Right lobe of liver (tissue), 6 donors: ENCODE data around the gene PRKCQ. TPM values are rescaled to one million over a fixed set of nuclear protein-coding genes. Genes with fewer than 3 reads are reported as not detected.

Experiments used
- ATAC-seq, 4 donors: fragments of 200-7000 bp; cut with Tn5 transposase; one replicate each; pipeline ENCODE4 v1.9.1; 2020; ENCODE audit warnings: mild to moderate bottlenecking in 4 of 4, moderate library complexity in 4 of 4
- DNase-seq, 3 donors: peaks; one replicate each; pipeline ENCODE4 v3.0.0-alpha.2; 2020
- H3K27ac ChIP-seq, 3 donors: fragments of 200-600 bp; one replicate each; pipeline ENCODE4 v1.8.0; 2022
- H3K27me3 ChIP-seq, 2 donors: fragments of 200-600 bp; one replicate each; pipeline ENCODE4 v1.8.0; 2022
- H3K36me3 ChIP-seq, 4 donors: fragments of 200-600 bp; sonication (generic) in 1 of 4; one replicate each; pipeline versions ENCODE4 v1.5.1 to v1.8.0; 2017 to 2022; ENCODE audit warnings: control low read depth in 1 of 4
- H3K4me1 ChIP-seq, 4 donors: fragments of 200-600 bp; sonication (generic) in 1 of 4; one replicate each; pipeline versions ENCODE4 v1.5.1 to v1.8.0; 2017 to 2022; ENCODE audit warnings: control low read depth in 1 of 4
- H3K4me3 ChIP-seq, 3 donors: fragments of 200-600 bp; one replicate each; pipeline ENCODE4 v1.8.0; 2022
- H3K9me3 ChIP-seq, 4 donors: fragments of 200-600 bp; sonication (generic) in 1 of 4; one replicate each; pipeline versions ENCODE4 v1.5.1 to v1.8.0; 2017 to 2022; ENCODE audit warnings: control low read depth in 1 of 4
- POLR2A ChIP-seq: fragments of 450-650 bp; IDR thresholded peaks from one replicate; pipeline ENCODE4 v1.6.1; 2017; ENCODE audit warnings: antibody characterized with exemption, mild to moderate bottlenecking
- WGBS: methylation state at CpG from one replicate; pipeline ENCODE4 v1.1.6; 2018; ENCODE audit warnings: low coverage, low lambda C conversion rate; ENCODE audit not compliant: insufficient coverage; ENCODE audit errors: missing lambda C conversion rate; 5-methylcytosine and 5-hydroxymethylcytosine counted together
- intact Hi-C, 2 donors: fragments of 100-400 bp; cut with DNase I; formaldehyde crosslinking; loops; one replicate each; pipeline versions ENCODE4 v1.11.2 to v1.14.1; 2022
- total RNA-seq, 6 experiments: library from RNA; depleted of rRNA in 2 of 6; stranded (reverse); fragments of >200 nt in 2 of 6; fragmentation: NEBNext Ultra II Directional in 3 of 6; extraction: Animal tissue kit (Norgen Biotek cat#: 25700) in 3 of 6; gene quantifications; one replicate each; pipeline versions ENCODE4 v1.1.0 to v1.2.4, GENCODE V29; 2016 to 2023
- TF ChIP-seq, protein P1 (sequence below), 4 donors: fragments of 200-600 bp in 3 of 4; fragments of 450-650 bp in 1 of 4; IDR thresholded peaks; one replicate each; pipeline versions ENCODE4 v1.5.1 to v1.8.0; 2016 to 2022; ENCODE audit warnings: antibody characterized with exemption in 4 of 4, mild to moderate bottlenecking in 2 of 4
- donor health status: DM: no; HTN: yes; CAD: no.
- donor health status: DM: no; HTN: no; CAD: no.
- donor health status: DM: no; HTN: no; CAD: no.
- donor health status: DM: no; HTN: yes; CAD: no.
- donor health status: DM: no; HTN: yes; CAD: no.

The PRKCQ gene
- total RNA-seq, 6 experiments from 2014 or later, result 0.12 to 0.60 (median 0.16) TPM

DNA sequence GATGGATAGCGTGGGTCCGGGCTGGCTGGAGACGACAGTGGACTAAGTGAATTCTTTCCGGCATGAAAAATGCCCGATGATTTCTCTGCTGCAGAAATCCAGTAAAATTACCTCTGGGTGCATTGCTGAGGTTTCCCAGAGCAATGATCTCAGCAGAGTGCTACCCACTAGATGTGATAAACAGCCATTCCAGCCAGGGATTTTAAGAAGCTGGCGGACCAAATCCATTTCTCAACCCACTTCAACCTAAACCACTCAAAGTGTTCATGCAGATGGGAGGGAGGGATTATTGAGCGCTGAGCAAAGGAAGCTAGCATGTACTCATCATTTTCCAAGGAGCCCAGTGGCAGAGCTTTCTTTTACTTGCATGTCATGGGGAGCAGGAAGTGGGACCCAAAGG lies 116.7 kb downstream of the PRKCQ start:
- H3K27ac ChIP-seq, result no peak overlapping the region
- intact Hi-C loops, result no loop called here
- H3K4me1 ChIP-seq, result no peaks in the 10 kb centered on the region
- no peaks in the 10 kb centered on the region for H3K27me3 ChIP-seq
- no peak overlapping the region for H3K4me3 ChIP-seq
- no peak for TF ChIP-seq POLR2A
- TF ChIP-seq, protein P1, sequence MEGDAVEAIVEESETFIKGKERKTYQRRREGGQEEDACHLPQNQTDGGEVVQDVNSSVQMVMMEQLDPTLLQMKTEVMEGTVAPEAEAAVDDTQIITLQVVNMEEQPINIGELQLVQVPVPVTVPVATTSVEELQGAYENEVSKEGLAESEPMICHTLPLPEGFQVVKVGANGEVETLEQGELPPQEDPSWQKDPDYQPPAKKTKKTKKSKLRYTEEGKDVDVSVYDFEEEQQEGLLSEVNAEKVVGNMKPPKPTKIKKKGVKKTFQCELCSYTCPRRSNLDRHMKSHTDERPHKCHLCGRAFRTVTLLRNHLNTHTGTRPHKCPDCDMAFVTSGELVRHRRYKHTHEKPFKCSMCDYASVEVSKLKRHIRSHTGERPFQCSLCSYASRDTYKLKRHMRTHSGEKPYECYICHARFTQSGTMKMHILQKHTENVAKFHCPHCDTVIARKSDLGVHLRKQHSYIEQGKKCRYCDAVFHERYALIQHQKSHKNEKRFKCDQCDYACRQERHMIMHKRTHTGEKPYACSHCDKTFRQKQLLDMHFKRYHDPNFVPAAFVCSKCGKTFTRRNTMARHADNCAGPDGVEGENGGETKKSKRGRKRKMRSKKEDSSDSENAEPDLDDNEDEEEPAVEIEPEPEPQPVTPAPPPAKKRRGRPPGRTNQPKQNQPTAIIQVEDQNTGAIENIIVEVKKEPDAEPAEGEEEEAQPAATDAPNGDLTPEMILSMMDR (IDR thresholded peaks at IDR 0.05), result no peak
- WGBS, result 68% methylated on average over 4 of the region's 7 CpGs
- H3K9me3 ChIP-seq, result no peaks in the 10 kb centered on the region
- DNase-seq (no peak), ATAC-seq (no peak)
- H3K36me3 ChIP-seq, result no peaks in the 10 kb centered on the region

DNA sequence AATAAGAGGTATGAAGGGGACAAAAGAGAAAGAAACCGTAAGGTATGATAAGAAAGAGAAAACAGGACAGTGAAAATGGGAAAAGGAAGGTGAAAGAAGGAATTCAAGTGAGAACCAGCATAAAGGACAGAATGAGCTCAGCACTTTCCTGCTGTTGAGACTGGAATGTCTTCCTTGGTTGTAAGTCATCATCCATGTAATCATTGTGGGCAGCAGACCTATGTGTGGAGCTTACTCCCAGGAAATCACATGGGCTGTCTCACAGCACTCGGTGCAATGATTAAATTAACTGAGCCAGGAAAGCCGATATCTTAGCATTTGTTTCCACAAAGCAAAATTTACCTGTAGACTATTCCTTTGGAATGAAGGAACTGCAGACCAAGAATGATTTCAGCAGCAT lies 118.1 kb downstream of the PRKCQ start:
- Histone ChIP-seq H3K36me3 (no peaks in the 10 kb centered on the region), H3K27ac (no peak overlapping the region), H3K4me1 (no peaks in the 10 kb centered on the region), H3K4me3 (no peak overlapping the region), H3K27me3 (no peaks in the 10 kb centered on the region), H3K9me3 (no peaks in the 10 kb centered on the region)
- WGBS, result 63% methylated on average over 3 of the region's 3 CpGs
- no peak for ATAC-seq
- intact Hi-C loops, result no loop called here
- DNase-seq, result no peak
- TF ChIP-seq POLR2A, result no peak
- TF ChIP-seq, protein P1 (IDR thresholded peaks at IDR 0.05), result no peak

DNA sequence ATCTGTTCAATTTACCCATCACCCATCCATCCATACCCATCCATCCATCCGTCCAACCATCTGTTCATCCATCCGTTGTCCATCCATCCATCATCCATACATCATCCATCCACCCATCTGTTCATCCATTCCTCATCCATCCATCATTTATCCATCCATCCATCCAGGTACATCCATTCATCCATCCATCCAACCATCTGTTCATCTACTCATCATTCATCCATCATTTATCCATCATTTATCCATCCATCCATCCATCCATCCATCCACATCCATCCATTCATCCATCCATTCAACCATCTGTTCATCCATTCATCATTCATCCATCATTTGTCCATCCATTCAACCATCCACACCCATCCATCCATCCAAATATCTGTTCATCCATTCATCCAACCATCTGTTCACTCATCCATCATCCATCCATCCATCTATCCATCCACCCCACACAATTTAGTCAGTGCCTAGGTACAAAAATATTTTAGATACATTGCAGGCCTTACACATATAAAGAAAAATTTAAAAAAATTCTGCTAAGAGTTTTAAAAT lies 119.1 kb downstream of the PRKCQ start:
- intact Hi-C loops, result no loop called here
- no peak overlapping the region for H3K27ac ChIP-seq
- WGBS, result 65% methylated on average over 2 of the region's 2 CpGs
- no peak overlapping the region for H3K4me3 ChIP-seq
- DNase-seq (no peak), ATAC-seq (no peak)
- no peaks in the 10 kb centered on the region for H3K27me3 ChIP-seq
- no peaks in the 10 kb centered on the region for H3K9me3 ChIP-seq
- no peak for TF ChIP-seq POLR2A
- TF ChIP-seq, protein P1 (IDR thresholded peaks at IDR 0.05), result no peak
- no peaks in the 10 kb centered on the region for H3K4me1 ChIP-seq
- H3K36me3 ChIP-seq, result no peaks in the 10 kb centered on the region

DNA sequence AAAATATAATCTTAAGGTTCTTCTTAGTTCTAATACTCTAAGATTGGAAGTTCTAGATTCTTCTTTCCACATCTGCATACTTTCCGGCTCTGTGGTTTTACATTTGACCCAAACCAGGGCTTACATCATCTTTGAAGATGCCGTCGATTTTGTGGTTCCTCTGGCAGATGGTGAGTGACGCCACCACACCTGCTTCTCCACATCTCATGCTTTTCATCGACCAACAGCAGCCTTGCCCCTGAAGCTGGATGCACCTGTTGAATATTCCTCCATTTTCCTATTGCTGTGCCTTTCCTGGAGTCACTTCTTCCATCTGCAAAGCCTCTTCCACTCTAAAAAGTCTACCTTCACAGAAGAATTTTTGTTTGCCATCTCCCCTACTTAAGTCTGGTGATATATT lies 121.3 kb downstream of the PRKCQ start:
- no peak for DNase-seq
- H3K4me1 ChIP-seq, result no peaks in the 10 kb centered on the region
- H3K27ac ChIP-seq, result no peak overlapping the region
- no peak overlapping the region for H3K4me3 ChIP-seq
- H3K9me3 ChIP-seq, result no peaks in the 10 kb centered on the region
- WGBS, result 55% methylated on average over 5 of the region's 5 CpGs
- no peaks in the 10 kb centered on the region for H3K27me3 ChIP-seq
- no peak for ATAC-seq
- intact Hi-C loops, result no loop called here
- H3K36me3 ChIP-seq, result no peaks in the 10 kb centered on the region
- no peak for TF ChIP-seq POLR2A
- TF ChIP-seq, protein P1 (IDR thresholded peaks at IDR 0.05), result no peak

DNA sequence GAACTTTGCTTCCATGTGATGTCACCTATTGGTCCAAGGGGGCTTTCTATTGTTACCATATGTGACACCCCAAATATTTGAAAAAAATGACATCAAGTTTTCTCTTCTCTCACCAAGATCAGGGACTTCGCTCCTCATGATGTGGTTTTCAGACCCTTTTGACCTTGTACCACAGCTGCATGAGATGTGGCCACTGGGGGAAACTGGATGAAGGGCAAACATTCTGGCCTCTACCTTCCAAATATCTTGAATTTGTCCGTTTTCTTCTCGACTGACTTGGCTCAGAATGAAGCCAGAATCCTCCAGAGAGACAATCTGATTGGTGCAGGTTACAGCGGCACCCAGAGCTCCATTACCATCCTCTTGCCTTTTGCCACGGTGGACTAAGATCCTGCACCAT lies 122.7 kb downstream of the PRKCQ start:
- no peak overlapping the region for H3K4me3 ChIP-seq
- DNase-seq, result no peak
- no peak overlapping the region for H3K27ac ChIP-seq
- ATAC-seq, result no peak
- no peaks in the 10 kb centered on the region for H3K36me3 ChIP-seq
- H3K9me3 ChIP-seq, result no peaks in the 10 kb centered on the region
- 77% methylated on average over 5 of the region's 5 CpGs for WGBS
- no peaks in the 10 kb centered on the region for H3K27me3 ChIP-seq
- H3K4me1 ChIP-seq, result no peaks in the 10 kb centered on the region
- intact Hi-C loops, result no loop called here
- no peak for TF ChIP-seq POLR2A
- TF ChIP-seq, protein P1 (IDR thresholded peaks at IDR 0.05), result no peak
